ENCODE results near the gene CYFIP1.

CYFIP1 gene

GRCh38 chr15:22942877-22943276, 37.3 kb downstream of the CYFIP1 start:
- in situ Hi-C loops (cut with HindIII; ENCODE audit: low sequenced_read_pairs): no loop called here
- no peak overlapping the region for H3K4me3 ChIP-seq (ENCODE audit: low read depth, low read length)
- DNase-seq (ENCODE audit: low read depth, low spot score): no peak
- no peak for TF ChIP-seq CTCF (IDR thresholded peaks at IDR 0.05; ENCODE audit: low read depth, low read length)

- no peak for DNase-seq (ENCODE audit: low read depth, low spot score)
- H3K4me3 ChIP-seq (ENCODE audit: low read depth, low read length): no peak overlapping the region
- TF ChIP-seq CTCF (IDR thresholded peaks at IDR 0.05; ENCODE audit: low read depth, low read length): no peak
- in situ Hi-C loops (cut with HindIII; ENCODE audit: low sequenced_read_pairs): no loop called here
These were observed 37.8 kb downstream of the CYFIP1 start for GRCh38 chr15:22942306-22942855.

GRCh38 chr15:22941179-22941578, 39.0 kb downstream of the CYFIP1 start:
- no peak for TF ChIP-seq CTCF (IDR thresholded peaks at IDR 0.05; ENCODE audit: low read depth, low read length)
- no peak for DNase-seq (ENCODE audit: low read depth, low spot score)
- in situ Hi-C loops (cut with HindIII; ENCODE audit: low sequenced_read_pairs): no loop called here
- no peak overlapping the region for H3K4me3 ChIP-seq (ENCODE audit: low read depth, low read length)

- in situ Hi-C loops (cut with HindIII; ENCODE audit: low sequenced_read_pairs): no loop called here
- TF ChIP-seq CTCF (IDR thresholded peaks at IDR 0.05; ENCODE audit: low read depth, low read length): no peak
- no peak overlapping the region for H3K4me3 ChIP-seq (ENCODE audit: low read depth, low read length)
- no peak for DNase-seq (ENCODE audit: low read depth, low spot score)
These were observed 40.5 kb downstream of the CYFIP1 start for GRCh38 chr15:22939652-22940061.

- no peak for DNase-seq (ENCODE audit: low read depth, low spot score)
- in situ Hi-C loops (cut with HindIII; ENCODE audit: low sequenced_read_pairs): no loop called here
- H3K4me3 ChIP-seq (ENCODE audit: low read depth, low read length): no peak overlapping the region
- no peak for TF ChIP-seq CTCF (IDR thresholded peaks at IDR 0.05; ENCODE audit: low read depth, low read length)
These were observed 41.1 kb downstream of the CYFIP1 start for GRCh38 chr15:22939051-22939450.

GRCh38 chr15:22936577-22937472, 43.3 kb downstream of the CYFIP1 start:
- TF ChIP-seq CTCF (IDR thresholded peaks at IDR 0.05; ENCODE audit: low read depth, low read length): no peak
- DNase-seq (ENCODE audit: low read depth, low spot score): no peak
- no peak overlapping the region for H3K4me3 ChIP-seq (ENCODE audit: low read depth, low read length)
- in situ Hi-C loops (cut with HindIII; ENCODE audit: low sequenced_read_pairs): no loop called here
